Lung (tissue), 12 donors: ENCODE results near the gene SEPTIN8. TPM values are rescaled to one million over a fixed set of nuclear protein-coding genes. Genes with fewer than 3 reads are reported as not detected.
"Not testable (repeated sequence)": the region's sequence is repeated elsewhere in the genome, so short reads cannot be mapped to it uniquely, and the experiment has no call there.

ENCODE experiments used
- ATAC-seq: fragments of 200-7000 bp; cut with Tn5 transposase; one replicate; pipeline ENCODE4 v1.9.1; 2020; ENCODE audit warnings: moderate number of reproducible peaks; ENCODE audit not compliant: insufficient read depth, low FRiP score
- DNase-seq, 3 donors: peaks; one replicate each; pipeline ENCODE4 v3.0.0-alpha.2; 2013 to 2017
- H3K27ac ChIP-seq, 2 donors: one replicate each; pipeline ENCODE4 v1.5.1; 2013; ENCODE audit warnings: mild to moderate bottlenecking in 2 of 2, moderate library complexity in 2 of 2, control low read depth in 1 of 2, inconsistent platforms in 1 of 2, low read depth in 1 of 2, low read length in 1 of 2
- H3K27me3 ChIP-seq, 3 donors: one replicate each; pipeline ENCODE4 v1.5.1; 2013; ENCODE audit warnings: low read length in 2 of 3; ENCODE audit not compliant: control insufficient read depth in 3 of 3, insufficient read depth in 3 of 3
- H3K36me3 ChIP-seq, 4 donors: one replicate each; pipeline ENCODE4 v1.5.1; 2013; ENCODE audit warnings: low read length in 4 of 4, mild to moderate bottlenecking in 1 of 4, moderate library complexity in 1 of 4; ENCODE audit not compliant: control insufficient read depth in 4 of 4, insufficient read depth in 4 of 4
- H3K4me1 ChIP-seq, 5 donors: one replicate each; pipeline ENCODE4 v1.5.1; 2013; ENCODE audit warnings: low read length in 5 of 5, mild to moderate bottlenecking in 2 of 5, moderate library complexity in 1 of 5; ENCODE audit not compliant: control insufficient read depth in 5 of 5, insufficient read depth in 5 of 5
- H3K4me3 ChIP-seq: one replicate; pipeline ENCODE4 v1.5.1; 2013; ENCODE audit warnings: mild to moderate bottlenecking, control low read depth, moderate library complexity
- H3K9ac ChIP-seq, 2 donors: one replicate each; pipeline ENCODE4 v1.5.1; 2013; ENCODE audit warnings: low read length in 2 of 2, control low read depth in 1 of 2; ENCODE audit not compliant: insufficient read depth in 1 of 2
- H3K9me3 ChIP-seq, 4 donors: one replicate each; pipeline ENCODE4 v1.5.1; 2013; ENCODE audit warnings: low read length in 3 of 4, mild to moderate bottlenecking in 1 of 4, moderate library complexity in 1 of 4; ENCODE audit not compliant: control insufficient read depth in 4 of 4, insufficient read depth in 3 of 4
- WGBS, 2 donors: extraction: QIAGEN DNeasy Blood & Tissue Kit; methylation state at CpG; one replicate each; pipeline ENCODE4 v1.1.7; 2013; 5-methylcytosine and 5-hydroxymethylcytosine counted together
- polyA plus RNA-seq, 2 donors: library from polyadenylated mRNA; stranded (reverse); fragments of 200-250 nt; gene quantifications; one replicate each; pipeline ENCODE4 v1.2.1, GENCODE V29; 2013
- total RNA-seq, 2 donors: library from RNA; depleted of rRNA in 1 of 2; stranded (reverse); fragments of >200 nt in 1 of 2; gene quantifications; one replicate each; pipeline ENCODE4 v1.2.1, GENCODE V29; 2014 to 2021
- TF ChIP-seq, protein P1 (sequence below): IDR thresholded peaks from 2 replicates; pipeline ENCODE4 v1.5.1; 2012; ENCODE audit warnings: mild to moderate bottlenecking; ENCODE audit errors: control extremely low read depth, extremely low read depth
- donor health status: control.
- donor health status: control.
- donor health status: Bipolar disorder and iron deficiency.
- donor health status: healthy.
- donor health status: DM: yes; HTN: yes; CAD: no.

Gene SEPTIN8
- total and polyA plus RNA-seq, 4 donors: 12.4 to 37.8 (median 22.0) TPM

DNA sequence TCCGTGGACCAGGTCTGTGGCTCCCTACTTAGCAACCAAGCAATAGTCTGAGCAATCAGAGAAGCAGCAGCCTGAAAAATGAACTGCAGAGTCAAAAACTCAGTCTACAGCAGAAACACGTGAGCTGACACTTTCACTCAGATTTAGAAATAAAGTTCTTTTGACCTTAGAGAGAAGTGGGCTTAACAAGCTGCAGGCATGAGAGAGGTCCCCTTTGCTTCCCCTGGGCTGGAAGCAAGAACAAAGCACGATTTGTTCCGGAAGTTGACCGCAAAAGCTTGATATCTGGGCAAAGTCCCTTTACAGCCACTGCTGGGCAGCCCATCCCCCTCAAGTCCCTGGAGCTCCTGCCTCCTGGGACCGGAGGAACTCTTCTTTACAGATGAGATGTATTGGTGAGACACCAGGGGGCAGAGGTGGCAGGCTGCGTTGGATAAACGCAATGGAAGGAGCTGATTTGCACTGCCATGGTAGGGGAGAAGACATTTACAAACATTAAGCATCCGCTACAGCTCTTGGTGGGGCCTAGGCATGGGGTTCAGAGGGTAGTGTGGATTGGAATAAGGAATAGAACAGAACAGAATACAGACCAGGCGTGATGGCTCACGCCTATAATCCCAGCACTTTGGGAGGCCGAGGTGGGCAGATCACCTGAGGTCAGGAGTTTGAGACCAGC is 30.3 kb upstream of the SEPTIN8 start:
- WGBS, 2 donors: 60% methylated on average over 12 of the region's 12 CpGs
- H3K36me3 ChIP-seq: no peaks in the 10 kb centered on the region
- H3K27ac ChIP-seq: no peak overlapping the region
- H3K9me3 ChIP-seq: no peaks in the 10 kb centered on the region
- H3K9ac ChIP-seq: no peak overlapping the region
- TF ChIP-seq, protein P1, sequence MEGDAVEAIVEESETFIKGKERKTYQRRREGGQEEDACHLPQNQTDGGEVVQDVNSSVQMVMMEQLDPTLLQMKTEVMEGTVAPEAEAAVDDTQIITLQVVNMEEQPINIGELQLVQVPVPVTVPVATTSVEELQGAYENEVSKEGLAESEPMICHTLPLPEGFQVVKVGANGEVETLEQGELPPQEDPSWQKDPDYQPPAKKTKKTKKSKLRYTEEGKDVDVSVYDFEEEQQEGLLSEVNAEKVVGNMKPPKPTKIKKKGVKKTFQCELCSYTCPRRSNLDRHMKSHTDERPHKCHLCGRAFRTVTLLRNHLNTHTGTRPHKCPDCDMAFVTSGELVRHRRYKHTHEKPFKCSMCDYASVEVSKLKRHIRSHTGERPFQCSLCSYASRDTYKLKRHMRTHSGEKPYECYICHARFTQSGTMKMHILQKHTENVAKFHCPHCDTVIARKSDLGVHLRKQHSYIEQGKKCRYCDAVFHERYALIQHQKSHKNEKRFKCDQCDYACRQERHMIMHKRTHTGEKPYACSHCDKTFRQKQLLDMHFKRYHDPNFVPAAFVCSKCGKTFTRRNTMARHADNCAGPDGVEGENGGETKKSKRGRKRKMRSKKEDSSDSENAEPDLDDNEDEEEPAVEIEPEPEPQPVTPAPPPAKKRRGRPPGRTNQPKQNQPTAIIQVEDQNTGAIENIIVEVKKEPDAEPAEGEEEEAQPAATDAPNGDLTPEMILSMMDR: no peak
- peaks cover 0 to 24% (median 22%) of the 10 kb centered on the region in 3 donors for H3K27me3 ChIP-seq
- no peaks in the 10 kb centered on the region for H3K4me1 ChIP-seq
- no peak overlapping the region for H3K4me3 ChIP-seq
- ATAC-seq: no peak
- peak in 2 of 3 donors; percentile 49 to 52 for DNase-seq

DNA sequence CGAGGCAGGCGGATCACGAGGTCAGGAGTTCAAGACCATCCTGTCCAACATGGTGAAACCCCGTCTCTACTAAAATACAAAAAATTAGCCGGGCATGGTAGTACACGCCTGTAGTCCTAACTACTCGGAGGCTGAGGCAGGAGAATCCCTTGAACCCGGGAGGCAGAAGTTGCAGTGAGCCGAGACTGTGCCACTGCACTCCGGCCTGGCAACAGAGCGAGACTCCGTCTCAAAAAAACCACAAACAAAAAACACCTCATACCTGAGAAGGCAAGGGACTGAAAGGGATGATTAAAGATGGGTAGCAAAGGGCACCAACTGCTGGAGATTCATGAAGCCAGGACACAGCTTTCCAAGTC is 29.7 kb upstream of the SEPTIN8 start:
- ATAC-seq, H3K36me3 ChIP-seq, DNase-seq, H3K9me3 ChIP-seq, H3K27ac ChIP-seq, H3K4me3 ChIP-seq, H3K9ac ChIP-seq, H3K4me1 ChIP-seq: not testable (repeated sequence)
- 94 to 97% methylated on average over 12 of the region's 12 CpGs for WGBS, 2 donors
- H3K27me3 ChIP-seq: peaks cover 0 to 23% (median 16%) of the 10 kb centered on the region in 3 donors

DNA sequence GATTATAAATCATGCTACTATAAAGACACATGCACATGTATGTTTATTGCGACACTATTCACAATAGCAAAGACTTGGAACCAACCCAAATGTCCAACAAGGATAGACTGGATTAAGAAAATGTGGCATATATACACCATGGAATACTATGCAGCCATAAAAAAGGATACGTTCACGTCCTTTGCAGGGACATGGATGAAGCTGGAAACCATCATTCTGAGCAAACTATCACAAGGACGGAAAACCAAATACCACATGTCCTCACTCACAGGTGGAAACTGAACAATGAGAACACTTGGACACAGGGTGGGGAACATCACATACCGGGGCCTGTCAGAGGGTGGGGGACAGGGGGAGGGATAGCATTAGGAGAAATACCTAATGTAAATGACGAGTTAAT is 28.8 kb upstream of the SEPTIN8 start:
- DNase-seq, H3K36me3 ChIP-seq, H3K27ac ChIP-seq, H3K4me3 ChIP-seq, H3K9me3 ChIP-seq, ATAC-seq, H3K9ac ChIP-seq, H3K4me1 ChIP-seq: not testable (repeated sequence)
- H3K27me3 ChIP-seq: peaks cover 0 to 15% (median 9%) of the 10 kb centered on the region in 3 donors
- 94 to 97% methylated on average over 6 of the region's 6 CpGs for WGBS, 2 donors

DNA sequence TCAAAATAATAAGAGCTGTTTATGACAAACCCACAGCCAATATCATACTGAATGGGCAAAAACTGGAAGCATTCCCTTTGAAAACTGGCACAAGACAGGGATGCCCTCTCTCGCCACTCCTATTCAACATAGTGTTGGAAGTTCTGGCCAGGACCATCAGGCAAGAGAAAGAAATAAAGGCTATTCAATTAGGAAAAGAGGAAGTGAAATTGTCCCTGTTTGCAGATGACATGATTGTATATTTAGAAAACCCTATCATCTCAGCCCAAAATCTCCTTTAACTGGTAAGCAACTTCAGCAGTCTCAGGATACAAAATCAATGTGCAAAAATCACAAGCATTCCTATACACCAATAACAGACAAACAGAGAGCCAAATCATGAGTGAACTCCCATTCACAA is 27.2 kb upstream of the SEPTIN8 start:
- 89 to 100% methylated on average over 1 of the region's 1 CpG for WGBS, 2 donors
- H3K4me3 ChIP-seq, H3K4me1 ChIP-seq, DNase-seq, H3K9ac ChIP-seq, H3K36me3 ChIP-seq, ATAC-seq, H3K9me3 ChIP-seq, H3K27ac ChIP-seq: not testable (repeated sequence)
- H3K27me3 ChIP-seq: peaks cover 0 to 10% (median 4%) of the 10 kb centered on the region in 3 donors

DNA sequence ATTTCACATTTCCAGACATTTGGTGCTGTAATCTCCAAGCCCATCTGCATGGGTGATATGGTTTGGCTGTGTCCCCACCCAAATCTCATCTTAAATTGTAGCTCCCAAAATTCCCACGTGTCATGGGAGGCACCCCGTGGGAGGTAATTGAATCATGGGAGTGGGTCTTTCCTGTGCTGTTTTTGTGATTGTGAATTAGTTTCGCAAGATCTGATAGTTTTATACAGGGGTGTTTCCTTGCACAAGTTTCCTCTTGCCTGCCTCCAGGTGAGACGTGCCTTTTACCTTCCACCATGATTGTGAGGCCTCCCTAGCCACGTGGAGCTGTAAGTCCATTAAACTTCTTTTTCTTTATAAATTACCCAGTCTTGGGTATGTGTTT is 25.6 kb upstream of the SEPTIN8 start:
- H3K9me3 ChIP-seq, H3K9ac ChIP-seq, ATAC-seq, DNase-seq, H3K27ac ChIP-seq, H3K4me3 ChIP-seq, H3K36me3 ChIP-seq, H3K4me1 ChIP-seq: not testable (repeated sequence)
- peaks cover 0 to 10% (median 0%) of the 10 kb centered on the region in 3 donors for H3K27me3 ChIP-seq
- 75 to 84% methylated on average over 5 of the region's 5 CpGs for WGBS, 2 donors
